ENCODE data around the gene TMTC1.

Gene TMTC1

DNA sequence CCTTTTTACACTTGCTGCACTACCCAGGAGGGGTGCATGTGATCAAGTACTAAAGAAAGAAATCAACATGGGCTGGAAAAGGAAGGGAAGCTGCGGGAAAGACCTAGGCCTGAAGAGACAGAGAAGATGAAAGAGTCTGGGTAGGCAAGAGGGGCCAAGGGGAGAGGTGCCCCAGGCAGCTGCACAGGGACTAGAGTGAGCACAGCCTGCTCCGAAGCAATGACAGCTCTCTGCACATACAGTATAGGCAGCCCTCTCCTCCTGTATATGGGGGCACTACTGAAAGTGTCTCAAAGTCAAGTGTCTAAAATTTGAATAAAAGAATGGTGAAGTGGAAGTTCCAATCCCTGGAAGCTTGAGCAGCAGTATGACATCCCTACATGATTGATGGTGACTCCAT is 112.0 kb downstream of the TMTC1 start:
- TF ChIP-seq POLR2AphosphoS5 (IDR thresholded peaks at IDR 0.05; ENCODE audit: low read depth, low read length) = no peak
- no peak for TF ChIP-seq TAF1 (IDR thresholded peaks at IDR 0.05; ENCODE audit: borderline replicate concordance, insufficient read depth, low read length)
- TF ChIP-seq, protein P1, sequence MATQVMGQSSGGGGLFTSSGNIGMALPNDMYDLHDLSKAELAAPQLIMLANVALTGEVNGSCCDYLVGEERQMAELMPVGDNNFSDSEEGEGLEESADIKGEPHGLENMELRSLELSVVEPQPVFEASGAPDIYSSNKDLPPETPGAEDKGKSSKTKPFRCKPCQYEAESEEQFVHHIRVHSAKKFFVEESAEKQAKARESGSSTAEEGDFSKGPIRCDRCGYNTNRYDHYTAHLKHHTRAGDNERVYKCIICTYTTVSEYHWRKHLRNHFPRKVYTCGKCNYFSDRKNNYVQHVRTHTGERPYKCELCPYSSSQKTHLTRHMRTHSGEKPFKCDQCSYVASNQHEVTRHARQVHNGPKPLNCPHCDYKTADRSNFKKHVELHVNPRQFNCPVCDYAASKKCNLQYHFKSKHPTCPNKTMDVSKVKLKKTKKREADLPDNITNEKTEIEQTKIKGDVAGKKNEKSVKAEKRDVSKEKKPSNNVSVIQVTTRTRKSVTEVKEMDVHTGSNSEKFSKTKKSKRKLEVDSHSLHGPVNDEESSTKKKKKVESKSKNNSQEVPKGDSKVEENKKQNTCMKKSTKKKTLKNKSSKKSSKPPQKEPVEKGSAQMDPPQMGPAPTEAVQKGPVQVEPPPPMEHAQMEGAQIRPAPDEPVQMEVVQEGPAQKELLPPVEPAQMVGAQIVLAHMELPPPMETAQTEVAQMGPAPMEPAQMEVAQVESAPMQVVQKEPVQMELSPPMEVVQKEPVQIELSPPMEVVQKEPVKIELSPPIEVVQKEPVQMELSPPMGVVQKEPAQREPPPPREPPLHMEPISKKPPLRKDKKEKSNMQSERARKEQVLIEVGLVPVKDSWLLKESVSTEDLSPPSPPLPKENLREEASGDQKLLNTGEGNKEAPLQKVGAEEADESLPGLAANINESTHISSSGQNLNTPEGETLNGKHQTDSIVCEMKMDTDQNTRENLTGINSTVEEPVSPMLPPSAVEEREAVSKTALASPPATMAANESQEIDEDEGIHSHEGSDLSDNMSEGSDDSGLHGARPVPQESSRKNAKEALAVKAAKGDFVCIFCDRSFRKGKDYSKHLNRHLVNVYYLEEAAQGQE (IDR thresholded peaks at IDR 0.05; ENCODE audit: insufficient read depth in 1 of 2, low read depth in 2 of 2, low read length in 2 of 2) = no peak
- no peak for TF ChIP-seq SIN3A (IDR thresholded peaks at IDR 0.05; ENCODE audit: borderline replicate concordance, insufficient read depth, low read length)
- no peak for TF ChIP-seq FOXP2 (optimal IDR thresholded peaks at IDR 0.05; ENCODE audit: borderline replicate concordance, extremely low read depth, extremely low read length, insufficient read depth)

DNA sequence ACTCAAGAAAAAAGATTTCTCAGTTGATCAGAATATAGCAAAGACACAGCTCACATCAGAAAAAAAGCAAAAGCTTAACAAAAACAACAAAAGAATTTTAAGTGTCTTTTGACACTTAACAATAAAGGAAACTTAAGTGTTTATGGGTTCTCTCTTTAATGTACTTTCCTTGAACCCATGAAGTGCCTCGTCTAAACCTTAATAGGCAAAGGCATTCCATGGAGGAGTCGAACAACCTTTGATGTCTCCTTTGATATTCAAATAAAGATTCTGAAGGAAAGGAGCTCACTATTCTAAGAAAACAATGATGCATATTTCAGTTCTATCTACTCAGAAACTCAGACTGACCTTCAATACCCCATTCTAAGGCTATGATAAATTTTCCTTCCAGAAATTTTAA is 116.7 kb downstream of the TMTC1 start:
- TF ChIP-seq TAF1 (IDR thresholded peaks at IDR 0.05; ENCODE audit: borderline replicate concordance, insufficient read depth, low read length) (no peak), FOXP2 (optimal IDR thresholded peaks at IDR 0.05; ENCODE audit: borderline replicate concordance, extremely low read depth, extremely low read length, insufficient read depth) (no peak), POLR2AphosphoS5 (IDR thresholded peaks at IDR 0.05; ENCODE audit: low read depth, low read length) (no peak), SIN3A (IDR thresholded peaks at IDR 0.05; ENCODE audit: borderline replicate concordance, insufficient read depth, low read length) (no peak)
- TF ChIP-seq, protein P1 (IDR thresholded peaks at IDR 0.05; ENCODE audit: insufficient read depth in 1 of 2, low read depth in 2 of 2, low read length in 2 of 2) = no peak

DNA sequence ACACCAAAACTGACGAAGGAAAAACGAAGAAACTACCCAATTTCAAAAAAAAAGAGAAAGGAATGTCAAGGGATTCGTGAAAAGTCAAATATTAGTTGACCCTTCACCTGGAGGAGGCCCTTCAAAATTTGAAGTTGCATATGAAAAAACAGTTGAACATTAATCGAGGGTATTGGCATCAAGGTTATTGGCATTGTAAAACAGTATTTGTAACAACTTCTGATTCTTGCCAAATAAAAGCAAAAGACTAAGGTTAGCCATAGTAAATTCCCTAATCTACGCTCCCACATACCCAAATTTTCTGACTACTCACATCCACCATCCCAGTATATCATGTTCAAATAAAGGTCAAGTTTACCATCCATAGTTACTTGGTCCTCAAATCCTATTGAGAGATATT is 118.6 kb downstream of the TMTC1 start:
- TF ChIP-seq POLR2AphosphoS5 (IDR thresholded peaks at IDR 0.05; ENCODE audit: low read depth, low read length) (no peak), TAF1 (IDR thresholded peaks at IDR 0.05; ENCODE audit: borderline replicate concordance, insufficient read depth, low read length) (no peak), FOXP2 (optimal IDR thresholded peaks at IDR 0.05; ENCODE audit: borderline replicate concordance, extremely low read depth, extremely low read length, insufficient read depth) (no peak), SIN3A (IDR thresholded peaks at IDR 0.05; ENCODE audit: borderline replicate concordance, insufficient read depth, low read length) (no peak)
- TF ChIP-seq, protein P1 (IDR thresholded peaks at IDR 0.05; ENCODE audit: insufficient read depth in 1 of 2, low read depth in 2 of 2, low read length in 2 of 2) = no peak

DNA sequence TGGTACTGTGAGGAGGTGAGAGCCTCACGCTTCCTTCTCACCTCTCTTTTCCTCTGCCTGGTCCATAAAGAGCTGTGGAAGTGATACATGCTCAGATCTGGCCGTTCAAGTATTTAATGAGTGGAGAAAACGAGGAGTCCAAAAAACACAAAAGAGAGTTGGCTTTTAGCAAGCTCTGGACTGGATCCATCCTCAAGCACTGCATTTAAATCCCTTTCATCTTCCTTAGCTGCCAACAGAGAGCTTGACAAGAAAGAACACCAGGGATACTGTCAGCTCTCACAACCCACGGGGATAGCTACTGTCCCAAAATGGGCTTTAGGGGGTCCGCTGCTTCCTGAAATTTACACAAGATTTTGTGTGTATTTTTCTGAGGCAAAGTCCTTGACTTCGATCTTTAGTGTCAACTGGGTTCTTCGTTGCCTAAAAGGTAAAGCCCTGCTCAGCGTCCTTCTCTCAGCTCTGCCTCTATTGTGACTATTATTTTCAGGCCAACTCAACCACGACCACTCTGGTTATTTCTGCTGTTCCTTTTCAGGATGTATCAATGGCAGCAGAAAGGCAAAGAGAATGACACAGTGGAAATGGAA is 120.9 kb downstream of the TMTC1 start:
- no peak for TF ChIP-seq FOXP2 (optimal IDR thresholded peaks at IDR 0.05; ENCODE audit: borderline replicate concordance, extremely low read depth, extremely low read length, insufficient read depth)
- no peak for TF ChIP-seq SIN3A (IDR thresholded peaks at IDR 0.05; ENCODE audit: borderline replicate concordance, insufficient read depth, low read length)
- no peak for TF ChIP-seq TAF1 (IDR thresholded peaks at IDR 0.05; ENCODE audit: borderline replicate concordance, insufficient read depth, low read length)

DNA sequence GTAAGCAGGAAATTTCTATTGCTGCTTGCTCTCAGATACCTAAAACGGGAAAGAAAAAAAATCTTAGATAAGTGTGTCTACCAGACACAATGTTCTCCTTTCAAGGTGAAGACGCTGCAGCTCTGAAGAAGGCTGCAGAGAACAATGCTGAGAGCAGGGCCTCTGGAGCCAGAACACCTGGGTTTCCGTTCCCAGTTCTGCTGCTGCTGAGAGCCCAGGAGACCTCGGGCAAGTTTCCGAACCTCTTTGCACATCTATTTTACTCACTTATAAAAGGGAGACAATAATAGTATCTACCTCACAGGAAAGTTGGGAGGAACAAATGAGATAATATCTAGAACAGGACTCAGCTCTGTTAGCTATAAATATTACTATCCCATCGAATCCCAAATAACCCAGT is 122.9 kb downstream of the TMTC1 start:
- no peak for TF ChIP-seq POLR2AphosphoS5 (IDR thresholded peaks at IDR 0.05; ENCODE audit: low read depth, low read length)
- no peak for TF ChIP-seq FOXP2 (optimal IDR thresholded peaks at IDR 0.05; ENCODE audit: borderline replicate concordance, extremely low read depth, extremely low read length, insufficient read depth)
- TF ChIP-seq, protein P1 (IDR thresholded peaks at IDR 0.05; ENCODE audit: insufficient read depth in 1 of 2, low read depth in 2 of 2, low read length in 2 of 2) = no peak
- TF ChIP-seq TAF1 (IDR thresholded peaks at IDR 0.05; ENCODE audit: borderline replicate concordance, insufficient read depth, low read length) = no peak
- TF ChIP-seq SIN3A (IDR thresholded peaks at IDR 0.05; ENCODE audit: borderline replicate concordance, insufficient read depth, low read length) = no peak
